ENCODE results near the gene MBOAT2.

The MBOAT2 gene

GRCh38 chr2:8855010-8855409 is 148.5 kb downstream of the MBOAT2 start:
- DNase-seq, result no peak

GRCh38 chr2:8853426-8853825 is 150.1 kb downstream of the MBOAT2 start:
- DNase-seq, result no peak

- DNase-seq, result no peak
These were observed 151.5 kb downstream of the MBOAT2 start for GRCh38 chr2:8851811-8852560.

GRCh38 chr2:8850845-8851487 is 152.5 kb downstream of the MBOAT2 start:
- no peak for DNase-seq

- peak; percentile 49 for DNase-seq
These were observed 154.2 kb downstream of the MBOAT2 start for GRCh38 chr2:8849327-8849726.

- DNase-seq, result no peak
These were observed 155.0 kb downstream of the MBOAT2 start for GRCh38 chr2:8848328-8849100.

- DNase-seq, result no peak
These were observed 156.1 kb downstream of the MBOAT2 start for GRCh38 chr2:8847400-8847799.

GRCh38 chr2:8841932-8842331 is 161.6 kb downstream of the MBOAT2 start:
- no peak for DNase-seq

- no peak for DNase-seq
These were observed 162.9 kb downstream of the MBOAT2 start for GRCh38 chr2:8840475-8841091.

- DNase-seq, result no peak
These were observed 164.1 kb downstream of the MBOAT2 start for GRCh38 chr2:8839189-8839965.

- no peak for DNase-seq
These were observed 165.7 kb downstream of the MBOAT2 start for GRCh38 chr2:8837795-8838140.

- DNase-seq, result peak; percentile 89
These were observed 166.3 kb downstream of the MBOAT2 start, which contains the start of gene KIDINS220 for GRCh38 chr2:8836971-8837794. KIDINS220 (minus strand) TSS chr2:8837613; CDS start chr2:8827093, 10,520 bp downstream.

- no peak for DNase-seq
These were observed 168.2 kb downstream of the MBOAT2 start for GRCh38 chr2:8835279-8835678.

- no peak for DNase-seq
These were observed 169.6 kb downstream of the MBOAT2 start for GRCh38 chr2:8833853-8834252.

- no peak for DNase-seq
These were observed 172.0 kb downstream of the MBOAT2 start for GRCh38 chr2:8831516-8831915.

- no peak for DNase-seq
These were observed 175.8 kb downstream of the MBOAT2 start for GRCh38 chr2:8827729-8828128.

- DNase-seq, result no peak
These were observed 181.3 kb downstream of the MBOAT2 start for GRCh38 chr2:8822218-8822617.

- peak; percentile 21 for DNase-seq
These were observed 181.9 kb downstream of the MBOAT2 start for GRCh38 chr2:8821276-8822217.

- no peak for DNase-seq
These were observed 183.5 kb downstream of the MBOAT2 start for GRCh38 chr2:8819948-8820347.

GRCh38 chr2:8819194-8819593 is 184.3 kb downstream of the MBOAT2 start:
- DNase-seq, result peak; percentile 23
